Osteocyte (in vitro differentiated cells): ENCODE data around the gene SEMA3B. TPM values are rescaled to one million over a fixed set of nuclear protein-coding genes. Genes with fewer than 3 reads are reported as not detected.
A peak's percentile ranks its signal among the peaks of the same experiment; 100 is the strongest.

Experiments
- DNase-seq: peaks from one replicate; pipeline ENCODE4 v3.0.0; 2021; ENCODE audit warnings: mixed read lengths; ENCODE audit not compliant: unreplicated experiment; ENCODE audit errors: extremely low spot score
- H3K27ac Mint-ChIP-seq: one replicate; pipeline ENCODE4 v1.8.0; 2021; ENCODE audit warnings: mild to moderate bottlenecking, mixed read lengths; ENCODE audit not compliant: unreplicated experiment
- H3K27me3 Mint-ChIP-seq: one replicate; pipeline ENCODE4 v1.8.0; 2021; ENCODE audit warnings: mixed read lengths; ENCODE audit not compliant: unreplicated experiment
- H3K36me3 Mint-ChIP-seq: one replicate; pipeline ENCODE4 v1.8.0; 2021; ENCODE audit warnings: mixed read lengths; ENCODE audit not compliant: unreplicated experiment
- H3K4me1 Mint-ChIP-seq: one replicate; pipeline ENCODE4 v1.8.0; 2021; ENCODE audit warnings: mixed read lengths; ENCODE audit not compliant: unreplicated experiment
- H3K4me3 Mint-ChIP-seq: one replicate; pipeline ENCODE4 v1.8.0; 2021; ENCODE audit warnings: mild to moderate bottlenecking, moderate library complexity, mixed read lengths; ENCODE audit not compliant: unreplicated experiment
- H3K9me3 Mint-ChIP-seq: one replicate; pipeline ENCODE4 v1.8.0; 2021; ENCODE audit warnings: mixed read lengths; ENCODE audit not compliant: unreplicated experiment
- CTCF ChIP-seq: fragments of 200-600 bp; sonication (generic); IDR thresholded peaks from 2 replicates; pipeline ENCODE4 v1.5.0; 2021; ENCODE audit warnings: antibody characterized with exemption, mild to moderate bottlenecking, moderate library complexity
- total RNA-seq: library from RNA; stranded (reverse); gene quantifications from 2 replicates; pipeline ENCODE4 v1.2.1, GENCODE V29; 2021

Gene SEMA3B
- total RNA-seq, 1 donor from 2014 or later, result 8.1 TPM

- Mint-ChIP-seq H3K36me3 (no peaks in the 10 kb centered on the region), H3K4me1 (peaks cover 84% of the 10 kb centered on the region), H3K27ac (peak overlapping the region; percentile 89), H3K4me3 (no peak overlapping the region), H3K27me3 (no peaks in the 10 kb centered on the region), H3K9me3 (no peaks in the 10 kb centered on the region)
- TF ChIP-seq CTCF, result no peak
- peak; percentile 94 for DNase-seq
These were observed 4.5 kb upstream of the SEMA3B start for GRCh38 chr3:50264383-50264963.

- no peak overlapping the region for H3K4me3 Mint-ChIP-seq
- H3K27ac Mint-ChIP-seq, result peak overlapping the region; percentile 89
- H3K27me3 Mint-ChIP-seq, result no peaks in the 10 kb centered on the region
- no peak for DNase-seq
- H3K36me3 Mint-ChIP-seq, result no peaks in the 10 kb centered on the region
- no peaks in the 10 kb centered on the region for H3K9me3 Mint-ChIP-seq
- no peak for TF ChIP-seq CTCF
- H3K4me1 Mint-ChIP-seq, result peaks cover 86% of the 10 kb centered on the region
These were observed 3.9 kb upstream of the SEMA3B start for GRCh38 chr3:50264964-50265485.

DNA sequence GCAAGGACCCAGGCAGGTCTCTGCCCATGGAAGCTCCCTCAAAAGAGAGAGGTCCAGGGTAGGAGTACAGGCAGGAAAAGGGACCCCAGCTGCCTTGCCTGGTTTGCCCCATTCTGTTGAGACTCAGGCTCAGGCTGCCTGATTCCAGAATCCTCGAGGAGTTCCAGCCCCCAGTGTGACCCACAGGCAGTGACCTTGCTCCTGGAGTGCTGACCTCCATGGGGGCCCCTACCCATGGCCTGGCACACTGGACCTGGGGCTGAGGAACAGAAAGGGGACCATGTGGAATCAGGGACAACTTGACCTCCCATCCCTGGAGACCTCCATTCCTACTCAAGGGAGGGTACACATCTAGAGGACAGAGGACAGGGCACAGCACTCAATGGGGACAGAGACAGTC is 3.4 kb upstream of the SEMA3B start:
- no peaks in the 10 kb centered on the region for H3K36me3 Mint-ChIP-seq
- H3K27ac Mint-ChIP-seq, result peak overlapping the region; percentile 70
- no peak overlapping the region for H3K4me3 Mint-ChIP-seq
- no peaks in the 10 kb centered on the region for H3K27me3 Mint-ChIP-seq
- H3K9me3 Mint-ChIP-seq, result no peaks in the 10 kb centered on the region
- H3K4me1 Mint-ChIP-seq, result peaks cover 84% of the 10 kb centered on the region
- DNase-seq, result no peak
- no peak for TF ChIP-seq CTCF

DNA sequence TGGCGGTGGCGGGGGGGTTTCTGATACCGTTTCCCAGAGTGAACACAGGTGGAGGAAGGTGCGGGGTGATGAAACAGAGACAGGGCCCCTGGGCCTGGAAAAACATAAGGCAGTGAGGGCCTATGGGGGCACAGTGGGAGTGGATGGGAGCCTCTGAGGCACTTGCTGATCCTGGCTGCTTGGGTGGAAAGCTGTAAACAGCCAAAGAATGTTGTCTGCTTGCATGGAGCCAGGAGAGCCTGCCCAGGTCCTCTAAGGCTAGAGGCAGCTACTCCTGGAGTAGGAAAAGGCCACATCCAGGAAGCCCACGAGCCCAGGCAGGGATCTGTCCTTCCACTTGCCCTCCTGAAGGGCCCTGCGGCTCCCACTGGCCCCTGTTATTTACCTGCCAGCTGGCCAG is 2.9 kb upstream of the SEMA3B start:
- H3K36me3 Mint-ChIP-seq, result no peaks in the 10 kb centered on the region
- no peaks in the 10 kb centered on the region for H3K9me3 Mint-ChIP-seq

GRCh38 chr3:50266836-50267235 is 2.1 kb upstream of the SEMA3B start:
- peak overlapping the region; percentile 57 for H3K27ac Mint-ChIP-seq
- H3K4me3 Mint-ChIP-seq, result peak overlapping the region; percentile 51
- no peaks in the 10 kb centered on the region for H3K9me3 Mint-ChIP-seq
- DNase-seq, result no peak
- no peaks in the 10 kb centered on the region for H3K27me3 Mint-ChIP-seq
- H3K36me3 Mint-ChIP-seq, result no peaks in the 10 kb centered on the region
- no peak for TF ChIP-seq CTCF
- H3K4me1 Mint-ChIP-seq, result peaks cover 74% of the 10 kb centered on the region

More for the DNA sequence above, 2.9 kb upstream of the SEMA3B start:
- H3K4me3 Mint-ChIP-seq, result no peak overlapping the region
- no peak for TF ChIP-seq CTCF
- H3K27me3 Mint-ChIP-seq, result no peaks in the 10 kb centered on the region
- DNase-seq, result no peak
- peak overlapping the region; percentile 70 for H3K27ac Mint-ChIP-seq
- H3K4me1 Mint-ChIP-seq, result peaks cover 80% of the 10 kb centered on the region
